ENCODE data around the gene USP53.
"Not testable (repeated sequence)": the region's sequence is repeated elsewhere in the genome, so short reads cannot be mapped to it uniquely, and the experiment has no call there.

USP53 gene

DNA sequence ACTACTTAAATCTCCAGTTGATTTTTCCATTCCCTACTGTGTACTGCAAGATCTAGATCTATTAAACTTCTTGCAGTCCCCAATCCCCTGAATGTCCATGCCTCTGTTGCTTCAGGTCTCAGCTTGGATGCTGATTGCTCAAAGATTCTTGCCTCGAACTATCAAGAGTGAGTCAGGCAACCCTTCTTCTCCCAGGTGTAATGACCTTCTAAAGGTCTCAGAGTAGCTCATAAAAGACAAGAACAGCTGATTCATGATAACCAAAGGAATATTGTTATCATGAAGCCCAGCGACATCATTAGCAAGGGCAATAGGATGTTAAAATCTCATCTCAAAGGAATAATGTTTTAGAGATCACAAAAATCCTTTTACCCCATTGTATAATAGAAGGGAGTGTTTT is 116.2 kb downstream of the USP53 start:
- FAIRE-seq = no peak

GRCh38 chr4:119329835-119330620 is 117.5 kb downstream of the USP53 start:
- FAIRE-seq = no peak

DNA sequence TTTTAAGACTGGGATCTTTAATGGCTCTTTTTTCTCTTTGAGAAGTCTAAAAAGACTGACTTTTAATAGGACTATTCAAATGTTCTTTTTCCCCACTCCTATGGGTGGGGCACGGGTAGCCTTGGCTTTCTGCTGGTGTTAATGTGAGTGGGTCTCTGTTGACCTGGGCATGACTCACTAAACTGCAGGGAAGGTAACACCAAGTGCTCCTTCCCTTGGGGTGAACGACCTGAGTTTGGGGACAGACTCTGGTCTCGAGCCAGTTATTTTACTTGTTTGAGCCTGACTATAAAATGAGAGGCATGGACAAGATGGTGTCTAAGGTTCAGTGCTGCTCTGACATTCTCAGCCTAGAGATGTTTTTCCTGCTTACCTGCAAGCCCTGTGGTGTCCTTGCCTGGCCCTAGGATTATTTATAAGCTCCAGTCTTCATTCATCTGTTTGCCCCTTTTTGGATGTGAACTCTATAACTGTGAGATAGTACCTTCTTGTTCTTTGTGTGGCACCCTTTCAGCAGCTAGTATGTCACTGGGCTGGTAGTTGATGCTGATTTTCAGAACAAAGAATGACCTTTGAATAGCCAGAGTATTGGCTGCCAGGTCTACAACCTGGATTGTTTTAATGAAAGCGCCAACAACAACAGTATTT is 123.9 kb downstream of the USP53 start:
- FAIRE-seq = not testable (repeated sequence)

DNA sequence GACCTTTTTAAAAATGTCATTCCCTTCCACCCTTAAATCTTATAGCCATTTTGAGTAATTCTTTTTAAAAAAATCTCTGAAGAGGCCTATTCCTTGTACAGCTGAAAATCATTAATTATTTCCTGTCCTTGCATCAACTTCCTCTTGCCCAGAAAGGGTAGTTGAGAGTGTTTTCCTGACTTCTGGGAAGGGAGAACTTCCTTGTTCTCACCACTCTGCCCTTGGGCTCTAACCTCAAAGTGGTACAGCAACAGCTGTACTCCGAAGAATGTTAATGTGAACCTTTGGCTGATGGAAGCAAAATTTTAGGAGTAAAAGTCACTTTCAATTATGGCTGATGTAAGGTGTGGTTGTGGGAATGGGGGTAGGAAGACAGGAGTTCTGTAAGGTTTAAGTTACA is 124.5 kb downstream of the USP53 start:
- no peak for FAIRE-seq

DNA sequence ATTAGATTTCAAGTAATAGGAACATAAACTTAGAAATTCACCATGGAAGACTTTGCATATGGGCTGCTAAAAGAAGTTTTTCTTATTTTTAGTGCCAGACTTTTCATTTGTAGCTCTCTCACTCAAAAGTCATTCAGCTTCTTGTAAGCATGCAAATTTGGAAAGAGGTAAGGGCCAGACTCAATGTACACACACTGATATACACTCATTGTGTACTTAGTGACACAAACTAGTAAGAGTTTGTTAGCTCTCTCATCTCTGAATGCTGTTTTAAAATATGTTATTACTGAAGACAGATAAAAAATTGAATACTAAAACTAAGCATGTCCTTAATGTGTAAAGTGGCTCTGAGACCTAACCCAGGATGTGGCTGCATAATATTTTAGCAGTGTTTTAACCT is 127.4 kb downstream of the USP53 start:
- FAIRE-seq = not testable (repeated sequence)

GRCh38 chr4:119343293-119343692 is 130.8 kb downstream of the USP53 start:
- not testable (repeated sequence) for FAIRE-seq

Data from islet of Langerhans (tissue), 1 donor.